Measurements from ENCODE around the gene LIPT2. TPM values are rescaled to one million over a fixed set of nuclear protein-coding genes. Genes with fewer than 3 reads are reported as not detected.

The LIPT2 gene
- total RNA-seq, 1 experiment from 2014 or later, result 8.2 TPM

GRCh38 chr11:74507582-74507981 is 14.1 kb upstream of the LIPT2 start:
- Histone ChIP-seq H3K23me2 (ENCODE audit: insufficient read length, low read depth, low read length, poor library complexity, severe bottlenecking) (no peaks in the 10 kb centered on the region), H3K79me2 (ENCODE audit: insufficient read depth, low read length) (no peaks in the 10 kb centered on the region), H3K27me3 (ENCODE audit: insufficient read depth, low read length) (no peaks in the 10 kb centered on the region), H3T11ph (ENCODE audit: low read length) (no peak overlapping the region), H3K4ac (ENCODE audit: low read depth, low read length) (no peak overlapping the region), H4K8ac (replicated peaks; ENCODE audit: insufficient read length, low read depth, low read length) (no peak overlapping the region), H4K20me1 (ENCODE audit: control insufficient read depth, insufficient read depth, insufficient read length) (no peaks in the 10 kb centered on the region), H3K4me1 (ENCODE audit: insufficient read depth, low read length) (no peaks in the 10 kb centered on the region), H2AK5ac (ENCODE audit: insufficient read length, low read length) (no peak overlapping the region), H3K18ac (ENCODE audit: insufficient read length, low read depth, low read length) (no peak overlapping the region), H2BK5ac (ENCODE audit: insufficient read length, low read length) (no peak overlapping the region), H4K5ac (ENCODE audit: insufficient read length, low read depth, low read length) (no peak overlapping the region), H2BK20ac (ENCODE audit: low read depth, low read length, poor library complexity, severe bottlenecking) (no peak overlapping the region), H3K9ac (ENCODE audit: extremely low read depth, insufficient read length, low read length) (no peak overlapping the region), H3K4me2 (ENCODE audit: insufficient read depth, insufficient read length, low read length) (no peak overlapping the region), H4K91ac (ENCODE audit: insufficient read length, low read depth, low read length) (no peak overlapping the region), H2AFZ (ENCODE audit: low read length) (no peak overlapping the region), H2BK15ac (ENCODE audit: low read depth, low read length) (no peak overlapping the region), H3K56ac (ENCODE audit: insufficient read length, low read depth, low read length) (no peak overlapping the region), H3K23ac (ENCODE audit: insufficient read length, low read depth, low read length) (no peak overlapping the region), H2BK12ac (ENCODE audit: insufficient read length, low read depth, low read length) (no peak overlapping the region), H3K79me1 (ENCODE audit: insufficient read depth, low read depth, low read length, poor library complexity, severe bottlenecking) (no peaks in the 10 kb centered on the region), H2BK120ac (ENCODE audit: low read depth, low read length, poor library complexity, severe bottlenecking) (no peak overlapping the region), H3K9me3 (ENCODE audit: control insufficient read depth, low read depth, low read length) (peaks cover 4% of the 10 kb centered on the region), H3K27ac (ENCODE audit: insufficient read length, low read depth, low read length) (no peak overlapping the region), H3K14ac (ENCODE audit: insufficient read depth, low read length) (no peak overlapping the region)
- no peak for TF ChIP-seq CTCF (conservative IDR thresholded peaks at IDR 0.05)
- Mint-ChIP-seq H3K4me1 (no peaks in the 10 kb centered on the region; a peak in 1 of 4 replicates), H3K36me3 (ENCODE audit: insufficient read depth in 1 of 3, low read depth in 3 of 3) (peaks cover 3 to 6% (median 4%) of the 10 kb centered on the region in 3 experiments; a peak in 5 of 7 replicates), H3K27ac (no peak overlapping the region), H3K9me3 (peaks cover 5 to 11% of the 10 kb centered on the region in 2 experiments), H3K4me3 (no peak overlapping the region), H3K27me3 (ENCODE audit: low read depth) (no peaks in the 10 kb centered on the region; the same call in 1 of the 2 replicates)
- DNase-seq, result no peak
- no CpG with 5 or more reads among the region's 2 CpGs for WGBS (ENCODE audit: extremely low coverage, insufficient read length, low lambda C conversion rate)

Data from H9 (cell line).